H1 (cell line): Measurements from ENCODE around the gene CACNA1C. TPM values are rescaled to one million over a fixed set of nuclear protein-coding genes. Genes with fewer than 3 reads are reported as not detected.

Source experiments
- CBX8 ChIP-seq: fragments of 300-800, 300-1000 bp; sonication (generic); IDR thresholded peaks from 2 replicates; pipeline ENCODE4 v1.7.1; 2016; ENCODE audit warnings: low read depth, low read length, borderline replicate concordance
- CEBPB ChIP-seq: IDR thresholded peaks from 2 replicates; pipeline ENCODE4 v1.6.1; 2012; ENCODE audit warnings: low read depth, low read length
- EP300 ChIP-seq, 2 experiments: IDR thresholded peaks; 1 replicate in 1 of 2; 2 replicates in 1 of 2; pipeline ENCODE4 v1.6.1; 2011 to 2012; ENCODE audit warnings: low read depth in 2 of 2, low read length in 2 of 2, mild to moderate bottlenecking in 2 of 2, borderline replicate concordance in 1 of 2, inconsistent platforms in 1 of 2, moderate library complexity in 1 of 2
- NRF1 ChIP-seq: IDR thresholded peaks from 2 replicates; pipeline ENCODE4 v1.6.1; 2011; ENCODE audit warnings: mild to moderate bottlenecking, low read depth, low read length, improper control_type of control experiment
- RXRA ChIP-seq: IDR thresholded peaks from 2 replicates; pipeline ENCODE4 v1.6.1; 2011; ENCODE audit warnings: low read depth, mild to moderate bottlenecking, low read length, moderate library complexity; ENCODE audit not compliant: insufficient read depth
- TAF7 ChIP-seq: optimal IDR thresholded peaks from 2 replicates; pipeline ENCODE3; 2011; ENCODE audit warnings: low read depth, mild to moderate bottlenecking, inconsistent platforms, low read length, moderate library complexity, borderline replicate concordance
- polyA plus RNA-seq, 7 experiments: library from polyadenylated mRNA; depleted of rRNA in 3 of 7; stranded (reverse) in 5 of 7; unstranded in 2 of 7; fragments of >200 nt in 5 of 7; fragments of 200-250 nt in 2 of 7; gene quantifications; 1 replicate in 5 of 7; 2 replicates in 1 of 7; 4 replicates in 1 of 7; pipeline versions ENCODE4 v1.2.1 to v1.2.3, GENCODE V29; 2011 to 2013; ENCODE audit warnings: missing spikeins in 2 of 7, mixed read lengths in 2 of 7
- total RNA-seq: library from RNA; stranded (reverse); fragmentation: NEBNext Ultra II Directional; extraction: Animal tissue kit (Norgen Biotek cat#: 25700); gene quantifications from 2 replicates; pipeline ENCODE4 v1.2.1, GENCODE V29; 2021
- TF ChIP-seq, protein P1 (sequence below): fragments of 300-600 bp; sonication (generic); IDR thresholded peaks from 2 replicates; pipeline ENCODE4 v1.7.1; 2012; ENCODE audit warnings: low read length, moderate library complexity, mild to moderate bottlenecking, inconsistent platforms; ENCODE audit not compliant: insufficient replicate concordance

CACNA1C gene
- total and polyA plus RNA-seq, 2 of the 8 experiments (the other 6 are each of a cell fraction or from before 2014, with no cell fraction given) = 1.3 TPM

DNA sequence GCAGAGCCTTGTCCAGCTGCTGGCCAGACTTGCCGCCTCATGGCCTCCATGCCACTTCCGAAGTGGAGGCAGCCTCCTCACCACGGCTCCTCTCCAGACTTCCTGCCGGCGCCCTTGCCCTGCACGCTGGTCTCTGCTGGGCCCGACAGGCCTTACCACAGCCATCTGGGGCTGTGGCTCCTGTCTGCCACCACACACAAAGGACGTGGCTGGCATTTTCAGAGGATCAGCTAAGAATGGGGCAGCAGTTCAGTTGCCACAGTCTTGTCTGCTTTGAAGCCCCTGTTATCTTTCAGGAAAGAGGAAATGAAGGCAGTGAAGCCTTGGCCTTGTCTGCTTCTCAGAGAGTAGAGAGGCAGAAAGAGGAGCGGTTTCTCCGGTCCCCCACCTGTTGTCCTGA, 564.0 kb downstream of the CACNA1C start (continued):
- TF ChIP-seq CBX8 = no peak
- no peak for TF ChIP-seq TAF7
- TF ChIP-seq NRF1 = no peak
- TF ChIP-seq, protein P1, sequence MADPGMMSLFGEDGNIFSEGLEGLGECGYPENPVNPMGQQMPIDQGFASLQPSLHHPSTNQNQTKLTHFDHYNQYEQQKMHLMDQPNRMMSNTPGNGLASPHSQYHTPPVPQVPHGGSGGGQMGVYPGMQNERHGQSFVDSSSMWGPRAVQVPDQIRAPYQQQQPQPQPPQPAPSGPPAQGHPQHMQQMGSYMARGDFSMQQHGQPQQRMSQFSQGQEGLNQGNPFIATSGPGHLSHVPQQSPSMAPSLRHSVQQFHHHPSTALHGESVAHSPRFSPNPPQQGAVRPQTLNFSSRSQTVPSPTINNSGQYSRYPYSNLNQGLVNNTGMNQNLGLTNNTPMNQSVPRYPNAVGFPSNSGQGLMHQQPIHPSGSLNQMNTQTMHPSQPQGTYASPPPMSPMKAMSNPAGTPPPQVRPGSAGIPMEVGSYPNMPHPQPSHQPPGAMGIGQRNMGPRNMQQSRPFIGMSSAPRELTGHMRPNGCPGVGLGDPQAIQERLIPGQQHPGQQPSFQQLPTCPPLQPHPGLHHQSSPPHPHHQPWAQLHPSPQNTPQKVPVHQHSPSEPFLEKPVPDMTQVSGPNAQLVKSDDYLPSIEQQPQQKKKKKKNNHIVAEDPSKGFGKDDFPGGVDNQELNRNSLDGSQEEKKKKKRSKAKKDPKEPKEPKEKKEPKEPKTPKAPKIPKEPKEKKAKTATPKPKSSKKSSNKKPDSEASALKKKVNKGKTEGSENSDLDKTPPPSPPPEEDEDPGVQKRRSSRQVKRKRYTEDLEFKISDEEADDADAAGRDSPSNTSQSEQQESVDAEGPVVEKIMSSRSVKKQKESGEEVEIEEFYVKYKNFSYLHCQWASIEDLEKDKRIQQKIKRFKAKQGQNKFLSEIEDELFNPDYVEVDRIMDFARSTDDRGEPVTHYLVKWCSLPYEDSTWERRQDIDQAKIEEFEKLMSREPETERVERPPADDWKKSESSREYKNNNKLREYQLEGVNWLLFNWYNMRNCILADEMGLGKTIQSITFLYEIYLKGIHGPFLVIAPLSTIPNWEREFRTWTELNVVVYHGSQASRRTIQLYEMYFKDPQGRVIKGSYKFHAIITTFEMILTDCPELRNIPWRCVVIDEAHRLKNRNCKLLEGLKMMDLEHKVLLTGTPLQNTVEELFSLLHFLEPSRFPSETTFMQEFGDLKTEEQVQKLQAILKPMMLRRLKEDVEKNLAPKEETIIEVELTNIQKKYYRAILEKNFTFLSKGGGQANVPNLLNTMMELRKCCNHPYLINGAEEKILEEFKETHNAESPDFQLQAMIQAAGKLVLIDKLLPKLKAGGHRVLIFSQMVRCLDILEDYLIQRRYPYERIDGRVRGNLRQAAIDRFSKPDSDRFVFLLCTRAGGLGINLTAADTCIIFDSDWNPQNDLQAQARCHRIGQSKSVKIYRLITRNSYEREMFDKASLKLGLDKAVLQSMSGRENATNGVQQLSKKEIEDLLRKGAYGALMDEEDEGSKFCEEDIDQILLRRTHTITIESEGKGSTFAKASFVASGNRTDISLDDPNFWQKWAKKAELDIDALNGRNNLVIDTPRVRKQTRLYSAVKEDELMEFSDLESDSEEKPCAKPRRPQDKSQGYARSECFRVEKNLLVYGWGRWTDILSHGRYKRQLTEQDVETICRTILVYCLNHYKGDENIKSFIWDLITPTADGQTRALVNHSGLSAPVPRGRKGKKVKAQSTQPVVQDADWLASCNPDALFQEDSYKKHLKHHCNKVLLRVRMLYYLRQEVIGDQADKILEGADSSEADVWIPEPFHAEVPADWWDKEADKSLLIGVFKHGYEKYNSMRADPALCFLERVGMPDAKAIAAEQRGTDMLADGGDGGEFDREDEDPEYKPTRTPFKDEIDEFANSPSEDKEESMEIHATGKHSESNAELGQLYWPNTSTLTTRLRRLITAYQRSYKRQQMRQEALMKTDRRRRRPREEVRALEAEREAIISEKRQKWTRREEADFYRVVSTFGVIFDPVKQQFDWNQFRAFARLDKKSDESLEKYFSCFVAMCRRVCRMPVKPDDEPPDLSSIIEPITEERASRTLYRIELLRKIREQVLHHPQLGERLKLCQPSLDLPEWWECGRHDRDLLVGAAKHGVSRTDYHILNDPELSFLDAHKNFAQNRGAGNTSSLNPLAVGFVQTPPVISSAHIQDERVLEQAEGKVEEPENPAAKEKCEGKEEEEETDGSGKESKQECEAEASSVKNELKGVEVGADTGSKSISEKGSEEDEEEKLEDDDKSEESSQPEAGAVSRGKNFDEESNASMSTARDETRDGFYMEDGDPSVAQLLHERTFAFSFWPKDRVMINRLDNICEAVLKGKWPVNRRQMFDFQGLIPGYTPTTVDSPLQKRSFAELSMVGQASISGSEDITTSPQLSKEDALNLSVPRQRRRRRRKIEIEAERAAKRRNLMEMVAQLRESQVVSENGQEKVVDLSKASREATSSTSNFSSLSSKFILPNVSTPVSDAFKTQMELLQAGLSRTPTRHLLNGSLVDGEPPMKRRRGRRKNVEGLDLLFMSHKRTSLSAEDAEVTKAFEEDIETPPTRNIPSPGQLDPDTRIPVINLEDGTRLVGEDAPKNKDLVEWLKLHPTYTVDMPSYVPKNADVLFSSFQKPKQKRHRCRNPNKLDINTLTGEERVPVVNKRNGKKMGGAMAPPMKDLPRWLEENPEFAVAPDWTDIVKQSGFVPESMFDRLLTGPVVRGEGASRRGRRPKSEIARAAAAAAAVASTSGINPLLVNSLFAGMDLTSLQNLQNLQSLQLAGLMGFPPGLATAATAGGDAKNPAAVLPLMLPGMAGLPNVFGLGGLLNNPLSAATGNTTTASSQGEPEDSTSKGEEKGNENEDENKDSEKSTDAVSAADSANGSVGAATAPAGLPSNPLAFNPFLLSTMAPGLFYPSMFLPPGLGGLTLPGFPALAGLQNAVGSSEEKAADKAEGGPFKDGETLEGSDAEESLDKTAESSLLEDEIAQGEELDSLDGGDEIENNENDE = no peak
- no peak for TF ChIP-seq CEBPB
- TF ChIP-seq RXRA = no peak
- no peak for TF ChIP-seq EP300 (IDR thresholded peaks at IDR 0.05; ENCODE audit: borderline replicate concordance in 1 of 2, low read depth in 2 of 2, low read length in 2 of 2)
